Neural progenitor cell (in vitro differentiated cells): ENCODE measurements around the gene PSAPL1. TPM values are rescaled to one million over a fixed set of nuclear protein-coding genes. Genes with fewer than 3 reads are reported as not detected.

Experiments used
- DNase-seq: peaks from one replicate; pipeline ENCODE4 v3.0.0-alpha.2; 2016; ENCODE audit warnings: low spot score
- H2AFZ ChIP-seq: fragments of 200-600 bp; sonication (generic); replicated peaks from 2 replicates; pipeline ENCODE4 v1.6.1; 2016; ENCODE audit warnings: antibody characterized with exemption
- H3F3A ChIP-seq: fragments of 200-600 bp; sonication (generic); 2 replicates; pipeline ENCODE4 v1.6.1; 2016; ENCODE audit warnings: antibody characterized with exemption, low read depth
- H3K27ac ChIP-seq: fragments of 200-600 bp; sonication (generic); 2 replicates; pipeline ENCODE4 v1.5.1; 2016; ENCODE audit warnings: mild to moderate bottlenecking
- H3K27me3 ChIP-seq: fragments of 200-600 bp; sonication (generic); 2 replicates; pipeline ENCODE4 v1.6.1; 2016; ENCODE audit warnings: mild to moderate bottlenecking, moderate library complexity
- H3K36me3 ChIP-seq: fragments of 200-600 bp; sonication (generic); 2 replicates; pipeline ENCODE4 v1.5.1; 2016
- H3K4me1 ChIP-seq: fragments of 200-600 bp; sonication (generic); 2 replicates; pipeline ENCODE4 v1.6.1; 2016; ENCODE audit warnings: mixed run types
- H3K4me2 ChIP-seq: fragments of 200-600 bp; sonication (generic); 2 replicates; pipeline ENCODE4 v1.6.1; 2016
- H3K4me3 ChIP-seq: fragments of 200-600 bp; sonication (generic); 2 replicates; pipeline ENCODE4 v1.5.1; 2016
- H3K79me2 ChIP-seq: fragments of 200-600 bp; sonication (generic); 2 replicates; pipeline ENCODE4 v1.6.1; 2016; ENCODE audit warnings: low read depth
- H3K9ac ChIP-seq: fragments of 200-600 bp; sonication (generic); 2 replicates; pipeline ENCODE4 v1.6.1; 2016
- H3K9me3 ChIP-seq: fragments of 200-600 bp; sonication (generic); 2 replicates; pipeline ENCODE4 v1.5.1; 2016; ENCODE audit warnings: low read depth
- H4K20me1 ChIP-seq: fragments of 200-600 bp; sonication (generic); 2 replicates; pipeline ENCODE4 v1.6.1; 2016; ENCODE audit warnings: low read depth
- H3K27ac Mint-ChIP-seq: 3 replicates; pipeline ENCODE4 v1.8.0; 2021; ENCODE audit warnings: mixed read lengths
- H3K27me3 Mint-ChIP-seq: 2 replicates; pipeline ENCODE4 v1.8.0; 2022; ENCODE audit warnings: low read depth, mild to moderate bottlenecking, inconsistent platforms, moderate library complexity, mixed read lengths; ENCODE audit not compliant: insufficient read depth
- H3K36me3 Mint-ChIP-seq: 3 replicates; pipeline ENCODE4 v1.8.0; 2021; ENCODE audit warnings: mixed read lengths
- H3K4me1 Mint-ChIP-seq: 3 replicates; pipeline ENCODE4 v1.8.0; 2021; ENCODE audit warnings: mixed read lengths
- H3K4me3 Mint-ChIP-seq: 3 replicates; pipeline ENCODE4 v1.8.0; 2021; ENCODE audit warnings: mild to moderate bottlenecking, moderate library complexity, mixed read lengths
- H3K9me3 Mint-ChIP-seq: 3 replicates; pipeline ENCODE4 v1.8.0; 2020; ENCODE audit warnings: mixed read lengths
- CTCF ChIP-seq: fragments of 200-600 bp; sonication (generic); IDR thresholded peaks from 2 replicates; pipeline ENCODE4 v1.5.1; 2017; ENCODE audit warnings: antibody characterized with exemption, mild to moderate bottlenecking
- EZH2 ChIP-seq: fragments of 200-600 bp; sonication (generic); IDR thresholded peaks from 2 replicates; pipeline ENCODE4 v1.6.1; 2017; ENCODE audit warnings: antibody characterized with exemption, mild to moderate bottlenecking, moderate library complexity
- EZH2phosphoT487 ChIP-seq: fragments of 200-600 bp; sonication (generic); IDR thresholded peaks from 2 replicates; pipeline ENCODE4 v1.6.1; 2017; ENCODE audit warnings: antibody characterized with exemption
- total RNA-seq: library from RNA; depleted of rRNA; stranded (reverse); fragments of >200 nt; gene quantifications from 2 replicates; pipeline ENCODE4 v1.2.3, GENCODE V29; 2015; ENCODE audit warnings: low replicate concordance

PSAPL1 gene
- total RNA-seq, 1 donor from 2014 or later, result not detected

GRCh38 chr4:7423391-7423790, 11.3 kb downstream of the PSAPL1 start:
- Histone ChIP-seq H3F3A (no peaks in the 10 kb centered on the region), H3K4me2 (no peak overlapping the region), H3K4me1 (peaks cover 14% of the 10 kb centered on the region), H3K79me2 (no peaks in the 10 kb centered on the region), H3K27me3 (no peaks in the 10 kb centered on the region), H4K20me1 (peaks cover 1% of the 10 kb centered on the region), H3K27ac (no peak overlapping the region), H3K36me3 (no peaks in the 10 kb centered on the region), H2AFZ (no peak overlapping the region), H3K4me3 (no peak overlapping the region), H3K9me3 (no peaks in the 10 kb centered on the region), H3K9ac (no peak overlapping the region)
- DNase-seq, result no peak
- no peak for TF ChIP-seq EZH2
- Mint-ChIP-seq H3K27ac (no peak overlapping the region), H3K4me3 (no peak overlapping the region), H3K27me3 (peaks cover 8% of the 10 kb centered on the region), H3K36me3 (no peaks in the 10 kb centered on the region), H3K9me3 (no peaks in the 10 kb centered on the region), H3K4me1 (peaks cover 21% of the 10 kb centered on the region)

- DNase-seq, result no peak
- H3K4me3 ChIP-seq, result no peak overlapping the region
- H3K4me2 ChIP-seq, result no peak overlapping the region
- TF ChIP-seq CTCF (no peak), EZH2phosphoT487 (no peak), EZH2 (no peak)
- no peaks in the 10 kb centered on the region for H3K9me3 ChIP-seq
- Mint-ChIP-seq H3K27ac (no peak overlapping the region), H3K27me3 (peaks cover 6% of the 10 kb centered on the region), H3K36me3 (no peaks in the 10 kb centered on the region), H3K4me1 (peaks cover 16% of the 10 kb centered on the region), H3K9me3 (no peaks in the 10 kb centered on the region), H3K4me3 (no peak overlapping the region)
- H4K20me1 ChIP-seq, result no peaks in the 10 kb centered on the region
- no peaks in the 10 kb centered on the region for H3K79me2 ChIP-seq
- no peaks in the 10 kb centered on the region for H3F3A ChIP-seq
- H2AFZ ChIP-seq, result no peak overlapping the region
- no peaks in the 10 kb centered on the region for H3K36me3 ChIP-seq
- no peak overlapping the region for H3K9ac ChIP-seq
- H3K27me3 ChIP-seq, result no peaks in the 10 kb centered on the region
- no peak overlapping the region for H3K27ac ChIP-seq
- H3K4me1 ChIP-seq, result peaks cover 9% of the 10 kb centered on the region
These were observed 11.9 kb downstream of the PSAPL1 start for GRCh38 chr4:7422898-7423180.

GRCh38 chr4:7422151-7422897, 12.4 kb downstream of the PSAPL1 start:
- Histone ChIP-seq H3K27me3 (no peaks in the 10 kb centered on the region), H3K27ac (no peak overlapping the region), H3K79me2 (no peaks in the 10 kb centered on the region), H3K9me3 (no peaks in the 10 kb centered on the region), H3K4me1 (peaks cover 4% of the 10 kb centered on the region), H3K36me3 (no peaks in the 10 kb centered on the region), H2AFZ (no peak overlapping the region), H3K4me3 (no peak overlapping the region), H3K9ac (no peak overlapping the region), H3K4me2 (no peak overlapping the region), H3F3A (no peaks in the 10 kb centered on the region), H4K20me1 (no peaks in the 10 kb centered on the region)
- H3K27me3 Mint-ChIP-seq, result peaks cover 7% of the 10 kb centered on the region
- no peak overlapping the region for H3K4me3 Mint-ChIP-seq
- no peaks in the 10 kb centered on the region for H3K9me3 Mint-ChIP-seq
- H3K4me1 Mint-ChIP-seq, result peaks cover 13% of the 10 kb centered on the region
- no peaks in the 10 kb centered on the region for H3K36me3 Mint-ChIP-seq
- peak overlapping the region; percentile 86 for H3K27ac Mint-ChIP-seq
- TF ChIP-seq EZH2 (no peak), CTCF (no peak), EZH2phosphoT487 (no peak)
- DNase-seq, result no peak

- Histone ChIP-seq H3K36me3 (no peaks in the 10 kb centered on the region), H3K9ac (no peak overlapping the region), H2AFZ (no peak overlapping the region), H3K4me1 (no peaks in the 10 kb centered on the region), H3K27me3 (no peaks in the 10 kb centered on the region), H4K20me1 (no peaks in the 10 kb centered on the region), H3K27ac (no peak overlapping the region), H3K4me3 (no peak overlapping the region), H3K9me3 (no peaks in the 10 kb centered on the region), H3K4me2 (no peak overlapping the region), H3K79me2 (no peaks in the 10 kb centered on the region), H3F3A (no peaks in the 10 kb centered on the region)
- no peaks in the 10 kb centered on the region for H3K36me3 Mint-ChIP-seq
- peaks cover 13% of the 10 kb centered on the region for H3K4me1 Mint-ChIP-seq
- peaks cover 12% of the 10 kb centered on the region for H3K27me3 Mint-ChIP-seq
- no peak for TF ChIP-seq EZH2
- no peak for TF ChIP-seq CTCF
- no peak for TF ChIP-seq EZH2phosphoT487
- peak overlapping the region; percentile 86 for H3K27ac Mint-ChIP-seq
- DNase-seq, result no peak
- no peaks in the 10 kb centered on the region for H3K9me3 Mint-ChIP-seq
- H3K4me3 Mint-ChIP-seq, result no peak overlapping the region
These were observed 13.2 kb downstream of the PSAPL1 start for GRCh38 chr4:7421356-7422150.
